Breast epithelium (tissue), 4 donors: ENCODE data around the gene DMRTA2. TPM values are rescaled to one million over a fixed set of nuclear protein-coding genes. Genes with fewer than 3 reads are reported as not detected.

Source experiments
- DNase-seq, 2 donors: peaks; one replicate each; pipeline ENCODE4 v3.0.0-alpha.2; 2019; ENCODE audit warnings: low spot score in 2 of 2
- H3K27ac ChIP-seq, 2 donors: fragments of 200-600 bp; sonication (generic) in 1 of 2; one replicate each; pipeline ENCODE4 v1.5.1; 2016 to 2019; ENCODE audit warnings: mild to moderate bottlenecking in 1 of 2
- H3K27me3 ChIP-seq, 2 donors: fragments of 200-600 bp; sonication (generic) in 1 of 2; one replicate each; pipeline versions ENCODE4 v1.5.1 to v1.6.0; 2017 to 2019; ENCODE audit warnings: control low read depth in 1 of 2, mild to moderate bottlenecking in 1 of 2
- H3K36me3 ChIP-seq: fragments of 200-600 bp; one replicate; pipeline ENCODE4 v1.5.1; 2019
- H3K4me1 ChIP-seq, 2 donors: fragments of 200-600 bp; sonication (generic); one replicate each; pipeline ENCODE4 v1.5.1; 2016 to 2019; ENCODE audit warnings: control low read depth in 1 of 2
- H3K4me3 ChIP-seq, 3 donors: fragments of 200-600 bp; sonication (generic); 1 replicate in 2 of 3; 2 replicates in 1 of 3; pipeline ENCODE4 v1.5.1; 2016 to 2019; ENCODE audit warnings: mild to moderate bottlenecking in 3 of 3, moderate library complexity in 2 of 3
- H3K9me3 ChIP-seq, 2 donors: fragments of 200-600 bp; sonication (generic) in 1 of 2; one replicate each; pipeline ENCODE4 v1.5.1; 2016 to 2019; ENCODE audit warnings: control low read depth in 1 of 2
- CTCF ChIP-seq, 3 donors: fragments of 450-650 bp; IDR thresholded peaks; one replicate each; pipeline ENCODE4 v1.5.1; 2016 to 2017; ENCODE audit warnings: antibody characterized with exemption in 3 of 3, mild to moderate bottlenecking in 3 of 3, moderate library complexity in 3 of 3
- POLR2A ChIP-seq: fragments of 450-650 bp; IDR thresholded peaks from one replicate; pipeline ENCODE4 v1.6.1; 2016; ENCODE audit warnings: antibody characterized with exemption, mild to moderate bottlenecking, moderate library complexity
- POLR2AphosphoS5 ChIP-seq, 3 donors: sonication (generic); formaldehyde crosslinking; IDR thresholded peaks; one replicate each; pipeline ENCODE4 v1.6.1; 2017; ENCODE audit warnings: antibody characterized with exemption in 3 of 3
- intact Hi-C: fragments of 100-400 bp; cut with DNase I; formaldehyde crosslinking; loops from one replicate; pipeline ENCODE4 v1.15.1; 2023; ENCODE audit warnings: low total_unique reads
- total RNA-seq, 3 donors: library from RNA; depleted of rRNA; stranded (reverse); fragments of >200 nt; gene quantifications; one replicate each; pipeline ENCODE4 v1.1.0, GENCODE V29; 2016

The DMRTA2 gene
- total RNA-seq, 3 donors from 2014 or later, result 0.16 TPM; not detected in 2

- Histone ChIP-seq H3K4me1 (peaks cover 4 to 6% of the 10 kb centered on the region in 2 donors), H3K9me3 (no peaks in the 10 kb centered on the region), H3K27ac (no peak overlapping the region), H3K36me3 (no peaks in the 10 kb centered on the region), H3K27me3 (peaks cover 17 to 98% of the 10 kb centered on the region in 2 donors), H3K4me3 (peak overlapping the region in 1 of 3 donors; percentile 38)
- TF ChIP-seq POLR2AphosphoS5 (IDR thresholded peaks at IDR 0.05) (no peak), POLR2A (no peak), CTCF (IDR thresholded peaks at IDR 0.05) (no peak)
- intact Hi-C loops, result no loop called here
- no peak for DNase-seq
These were observed 1.9 kb downstream of the DMRTA2 start for GRCh38 chr1:50421366-50421748.

DNA sequence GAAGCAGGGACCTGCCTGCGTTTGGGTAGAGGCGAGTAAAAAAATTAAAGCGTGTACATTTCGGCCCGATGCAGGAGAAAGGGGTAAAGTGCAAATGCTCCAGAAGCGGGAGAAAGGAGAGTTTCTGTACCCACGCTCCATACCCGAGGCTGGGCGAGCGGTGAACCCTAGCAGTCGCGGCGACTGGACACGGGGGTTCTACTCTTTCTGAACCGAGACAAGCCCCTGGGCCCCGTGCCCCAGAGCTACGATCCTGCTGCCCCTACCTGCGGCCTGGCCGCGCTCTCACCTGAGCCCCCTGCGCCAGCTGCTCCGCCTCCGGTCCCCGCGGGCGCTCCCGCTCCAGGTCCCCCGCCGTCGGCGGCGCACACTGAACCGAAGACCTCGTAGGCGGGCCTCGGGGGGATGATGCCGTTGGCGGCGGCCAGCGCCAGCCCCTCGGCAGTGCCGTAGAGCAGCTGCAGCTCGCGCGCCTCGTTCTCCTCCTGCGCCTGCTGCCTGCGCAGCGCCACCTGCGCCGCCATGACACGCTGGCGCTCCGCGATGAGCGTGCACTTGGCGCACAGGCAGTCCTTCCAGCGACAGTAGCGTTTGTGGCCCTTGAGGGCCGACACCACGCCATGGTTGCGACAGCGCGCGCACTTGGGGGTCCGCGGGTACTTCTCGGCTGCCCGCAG is 2.4 kb downstream of the DMRTA2 start:
- no peak for TF ChIP-seq POLR2A
- no peak for TF ChIP-seq CTCF (IDR thresholded peaks at IDR 0.05)
- no peak for TF ChIP-seq POLR2AphosphoS5 (IDR thresholded peaks at IDR 0.05)
- intact Hi-C loops, result no loop called here
- H3K4me3 ChIP-seq, result peak overlapping the region in 1 of 3 donors; percentile 38

GRCh38 chr1:50419907-50420677 is 3.2 kb downstream of the DMRTA2 start:
- no peak for DNase-seq
- TF ChIP-seq POLR2AphosphoS5 (IDR thresholded peaks at IDR 0.05) (no peak), POLR2A (no peak), CTCF (IDR thresholded peaks at IDR 0.05) (no peak)
- Histone ChIP-seq H3K36me3 (no peaks in the 10 kb centered on the region), H3K27me3 (peaks cover 14 to 98% of the 10 kb centered on the region in 2 donors), H3K4me1 (peaks cover 4 to 6% of the 10 kb centered on the region in 2 donors), H3K9me3 (no peaks in the 10 kb centered on the region), H3K27ac (no peak overlapping the region), H3K4me3 (no peak overlapping the region)
- intact Hi-C loops, result no loop called here

More for the DNA sequence above, 2.4 kb downstream of the DMRTA2 start:
- Histone ChIP-seq H3K27ac (no peak overlapping the region), H3K36me3 (no peaks in the 10 kb centered on the region), H3K27me3 (peaks cover 17 to 98% of the 10 kb centered on the region in 2 donors), H3K9me3 (no peaks in the 10 kb centered on the region), H3K4me1 (peaks cover 4 to 6% of the 10 kb centered on the region in 2 donors)
- DNase-seq, result no peak

DNA sequence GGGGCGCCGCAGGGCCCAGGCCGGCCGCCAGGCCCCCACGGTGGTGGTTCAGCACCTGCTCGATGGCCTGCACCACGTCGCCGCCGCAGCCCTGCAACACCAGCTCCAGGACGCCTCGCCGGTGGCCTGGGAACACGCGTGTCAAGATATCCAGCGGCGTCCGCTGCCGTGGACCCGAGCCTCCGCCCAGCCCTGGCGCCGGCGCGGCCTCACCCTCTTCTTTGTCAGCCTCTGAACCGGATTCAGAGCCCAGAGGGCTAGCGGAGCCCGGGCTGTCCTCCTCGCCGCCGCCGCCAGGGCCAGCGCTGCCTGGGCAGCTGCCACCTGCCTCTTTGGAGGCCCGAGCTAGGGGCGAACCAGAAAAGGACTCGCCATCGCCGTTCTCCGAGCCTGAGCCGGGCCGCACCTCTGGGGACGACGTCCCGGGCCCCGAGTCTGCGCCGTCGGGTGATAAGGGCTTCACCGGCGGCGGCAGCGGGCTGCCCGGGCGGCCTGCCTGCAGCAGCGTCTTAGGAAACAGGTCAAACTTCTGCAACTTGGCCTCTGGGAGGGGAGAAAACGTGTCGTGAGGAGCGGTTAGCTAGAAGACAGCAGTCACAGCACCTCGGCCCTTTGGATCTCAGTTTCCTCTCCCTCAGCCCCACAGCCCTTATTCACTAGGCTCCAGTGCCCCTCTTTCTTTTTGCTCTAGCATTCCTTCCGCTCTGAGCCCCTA is 3.9 kb downstream of the DMRTA2 start:
- H3K27ac ChIP-seq, result no peak overlapping the region
- DNase-seq, result no peak
- no peaks in the 10 kb centered on the region for H3K9me3 ChIP-seq
- peak overlapping the region in 2 of 3 donors; percentile 29 to 63 for H3K4me3 ChIP-seq
- H3K27me3 ChIP-seq, result peaks cover 11 to 98% of the 10 kb centered on the region in 2 donors
- intact Hi-C loops, result no loop called here
- H3K4me1 ChIP-seq, result peaks cover 4 to 6% of the 10 kb centered on the region in 2 donors
- no peak for TF ChIP-seq POLR2A
- TF ChIP-seq POLR2AphosphoS5 (IDR thresholded peaks at IDR 0.05), result no peak
- no peak for TF ChIP-seq CTCF (IDR thresholded peaks at IDR 0.05)
- no peaks in the 10 kb centered on the region for H3K36me3 ChIP-seq
